K562 (cell line): ENCODE data around the gene EYA2. TPM values are rescaled to one million over a fixed set of nuclear protein-coding genes. Genes with fewer than 3 reads are reported as not detected.

Experiments
- ARID2 ChIP-seq: fragments of 450-650 bp; IDR thresholded peaks from 2 replicates; pipeline ENCODE4 v1.6.1; 2017; ENCODE audit warnings: antibody characterized with exemption, mild to moderate bottlenecking
- DEAF1 ChIP-seq: fragments of 450-650 bp; formaldehyde crosslinking; IDR thresholded peaks from 2 replicates; pipeline ENCODE4 v1.4.0; 2020; ENCODE audit warnings: mild to moderate bottlenecking, moderate library complexity
- PHF8 ChIP-seq: fragments of 200-600 bp; sonication (generic); IDR thresholded peaks from 2 replicates; pipeline ENCODE4 v1.6.1; 2012; ENCODE audit warnings: mixed run types, mild to moderate bottlenecking, inconsistent platforms, low read length, moderate library complexity, borderline replicate concordance
- PML ChIP-seq: IDR thresholded peaks from 2 replicates; pipeline ENCODE4 v1.6.1; 2012; ENCODE audit warnings: low read length, inconsistent platforms
- RBM17 ChIP-seq: fragments of 200-400 bp; formaldehyde crosslinking; IDR thresholded peaks from 2 replicates; pipeline ENCODE4 v1.6.1; 2017; ENCODE audit warnings: low read depth, mild to moderate bottlenecking, low read length, borderline replicate concordance
- RUNX1 ChIP-seq: sonication (generic); IDR thresholded peaks from 2 replicates; pipeline ENCODE4 v1.6.1; 2016; ENCODE audit warnings: antibody characterized with exemption, low read depth
- SMAD1 ChIP-seq: fragments of 150-350 bp; IDR thresholded peaks from 2 replicates; pipeline ENCODE4 v1.6.1; 2014; ENCODE audit warnings: low read length, low read depth; ENCODE audit not compliant: partially characterized antibody
- ZNF384 ChIP-seq: IDR thresholded peaks from 2 replicates; pipeline ENCODE4 v1.6.1; 2012; ENCODE audit warnings: low read depth, low read length, improper control_type of control experiment
- ZNF766 ChIP-seq: fragments of 200-800 bp; sonication (Bioruptor generic); conservative IDR thresholded peaks from 2 replicates; pipeline ENCODE4 v1.6.1; 2016; ENCODE audit warnings: missing genetic modification characterization, missing compliant biosample characterization
- polyA plus RNA-seq, 8 experiments: library from polyadenylated mRNA; depleted of rRNA in 4 of 8; stranded (reverse) in 5 of 8; unstranded in 3 of 8; fragments of >200 nt; fragmentation: Nextera tagmentation in 2 of 8; fragmentation: Illumina TruSeq in 1 of 8; extraction: Ambion mirVana in 2 of 8; extraction: Trizol in 1 of 8; gene quantifications; 2 replicates each; pipeline versions ENCODE4 v1.2.1 to v1.2.3, GENCODE V29; 2011 to 2014; ENCODE audit warnings: inconsistent platforms in 1 of 8, missing spikeins in 1 of 8
- total RNA-seq, 7 experiments: library from RNA; depleted of rRNA in 6 of 7; stranded (reverse); fragments of >200 nt in 6 of 7; fragmentation: Illumina TruSeq in 2 of 7; extraction: Trizol in 2 of 7; gene quantifications; 2 replicates each; pipeline versions ENCODE4 v1.2.1 to v1.2.3, GENCODE V29; 2011 to 2021; ENCODE audit warnings: low replicate concordance in 1 of 7
- TF ChIP-seq, protein P1 (sequence below), 2 experiments: fragments of 450-650 bp; formaldehyde crosslinking in 1 of 2; IDR thresholded peaks; 2 replicates each; pipeline versions ENCODE4 v1.4.0 to v1.6.1; 2014 to 2020; ENCODE audit warnings: mild to moderate bottlenecking in 2 of 2, borderline replicate concordance in 1 of 2, low read depth in 1 of 2
- TF ChIP-seq, protein P2 (sequence below): sonication (generic); formaldehyde crosslinking; IDR thresholded peaks from 2 replicates; pipeline ENCODE4 v1.8.0; 2022; ENCODE audit warnings: missing genetic modification reagents, mild to moderate bottlenecking, moderate library complexity, borderline replicate concordance
- TF ChIP-seq, protein P3 (sequence below): fragments of 250-450 bp; sonication (Bioruptor Pico); IDR thresholded peaks from 2 replicates; pipeline ENCODE4 v1.8.0; 2022; ENCODE audit warnings: moderate library complexity, mild to moderate bottlenecking, inconsistent platforms

The EYA2 gene
- total and polyA plus RNA-seq, 9 of the 15 experiments (the other 6 are each of a cell fraction or from before 2014, with no cell fraction given) = 0.03 TPM; not detected in 8

- TF ChIP-seq, protein P1, sequence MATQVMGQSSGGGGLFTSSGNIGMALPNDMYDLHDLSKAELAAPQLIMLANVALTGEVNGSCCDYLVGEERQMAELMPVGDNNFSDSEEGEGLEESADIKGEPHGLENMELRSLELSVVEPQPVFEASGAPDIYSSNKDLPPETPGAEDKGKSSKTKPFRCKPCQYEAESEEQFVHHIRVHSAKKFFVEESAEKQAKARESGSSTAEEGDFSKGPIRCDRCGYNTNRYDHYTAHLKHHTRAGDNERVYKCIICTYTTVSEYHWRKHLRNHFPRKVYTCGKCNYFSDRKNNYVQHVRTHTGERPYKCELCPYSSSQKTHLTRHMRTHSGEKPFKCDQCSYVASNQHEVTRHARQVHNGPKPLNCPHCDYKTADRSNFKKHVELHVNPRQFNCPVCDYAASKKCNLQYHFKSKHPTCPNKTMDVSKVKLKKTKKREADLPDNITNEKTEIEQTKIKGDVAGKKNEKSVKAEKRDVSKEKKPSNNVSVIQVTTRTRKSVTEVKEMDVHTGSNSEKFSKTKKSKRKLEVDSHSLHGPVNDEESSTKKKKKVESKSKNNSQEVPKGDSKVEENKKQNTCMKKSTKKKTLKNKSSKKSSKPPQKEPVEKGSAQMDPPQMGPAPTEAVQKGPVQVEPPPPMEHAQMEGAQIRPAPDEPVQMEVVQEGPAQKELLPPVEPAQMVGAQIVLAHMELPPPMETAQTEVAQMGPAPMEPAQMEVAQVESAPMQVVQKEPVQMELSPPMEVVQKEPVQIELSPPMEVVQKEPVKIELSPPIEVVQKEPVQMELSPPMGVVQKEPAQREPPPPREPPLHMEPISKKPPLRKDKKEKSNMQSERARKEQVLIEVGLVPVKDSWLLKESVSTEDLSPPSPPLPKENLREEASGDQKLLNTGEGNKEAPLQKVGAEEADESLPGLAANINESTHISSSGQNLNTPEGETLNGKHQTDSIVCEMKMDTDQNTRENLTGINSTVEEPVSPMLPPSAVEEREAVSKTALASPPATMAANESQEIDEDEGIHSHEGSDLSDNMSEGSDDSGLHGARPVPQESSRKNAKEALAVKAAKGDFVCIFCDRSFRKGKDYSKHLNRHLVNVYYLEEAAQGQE (IDR thresholded peaks at IDR 0.05; ENCODE audit: borderline replicate concordance) = peak; percentile 88
- TF ChIP-seq, protein P1 (CRISPR knock-in tag; IDR thresholded peaks at IDR 0.05; ENCODE audit: low read depth) = no peak
- TF ChIP-seq ARID2 (peak; percentile 84), DEAF1 (peak; percentile 89), ZNF766 (CRISPR knock-in tag) (no peak), PHF8 (no peak), ZNF384 (no peak; the same call in 1 of the 2 replicates), RUNX1 (no peak), SMAD1 (no peak), PML (no peak), RBM17 (no peak)
- TF ChIP-seq, protein P2, sequence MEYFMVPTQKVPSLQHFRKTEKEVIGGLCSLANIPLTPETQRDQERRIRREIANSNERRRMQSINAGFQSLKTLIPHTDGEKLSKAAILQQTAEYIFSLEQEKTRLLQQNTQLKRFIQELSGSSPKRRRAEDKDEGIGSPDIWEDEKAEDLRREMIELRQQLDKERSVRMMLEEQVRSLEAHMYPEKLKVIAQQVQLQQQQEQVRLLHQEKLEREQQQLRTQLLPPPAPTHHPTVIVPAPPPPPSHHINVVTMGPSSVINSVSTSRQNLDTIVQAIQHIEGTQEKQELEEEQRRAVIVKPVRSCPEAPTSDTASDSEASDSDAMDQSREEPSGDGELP (CRISPR knock-in tag) = peak; percentile 96
- TF ChIP-seq, protein P3, sequence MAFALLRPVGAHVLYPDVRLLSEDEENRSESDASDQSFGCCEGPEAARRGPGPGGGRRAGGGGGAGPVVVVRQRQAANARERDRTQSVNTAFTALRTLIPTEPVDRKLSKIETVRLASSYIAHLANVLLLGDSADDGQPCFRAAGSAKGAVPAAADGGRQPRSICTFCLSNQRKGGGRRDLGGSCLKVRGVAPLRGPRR (CRISPR knock-in tag) = no peak
Observed at GRCh38 chr20:47196091-47197081, 301.7 kb downstream of the EYA2 start (continued).
